ENCODE measurements around the gene CCSER1. TPM values are rescaled to one million over a fixed set of nuclear protein-coding genes. Genes with fewer than 3 reads are reported as not detected.
A peak's percentile ranks its signal among the peaks of the same experiment; 100 is the strongest.
"Not testable (repeated sequence)": the region's sequence is repeated elsewhere in the genome, so short reads cannot be mapped to it uniquely, and the experiment has no call there.

Gene CCSER1
- total and polyA plus RNA-seq, 4 donors = 3.5 to 66.1 (median 14.5) TPM

- not testable (repeated sequence) for H3K27me3 ChIP-seq (ENCODE audit: control insufficient read depth, insufficient read depth, low read length); H3K27ac ChIP-seq (ENCODE audit: low read depth, low read length); H3K36me3 ChIP-seq (ENCODE audit: control insufficient read depth, insufficient read depth, low read length); H3K4me3 ChIP-seq (ENCODE audit: low read depth, low read length); H3K4me1 ChIP-seq (ENCODE audit: control insufficient read depth, insufficient read depth, low read length); H3K9me3 ChIP-seq (ENCODE audit: control insufficient read depth, insufficient read depth, low read length); DNase-seq (ENCODE audit: low read depth in 4 of 6, low spot score in 6 of 6)
- 96% methylated on average over 7 of the region's 9 CpGs for WGBS (ENCODE audit: insufficient coverage)
Observed at GRCh38 chr4:91462566-91462965, 1335.4 kb downstream of the CCSER1 start.

- Histone ChIP-seq H3K36me3 (ENCODE audit: control insufficient read depth, insufficient read depth, low read length) (no peaks in the 10 kb centered on the region), H3K4me3 (ENCODE audit: low read depth, low read length) (no peak overlapping the region), H3K27ac (ENCODE audit: low read depth, low read length) (no peak overlapping the region), H3K9me3 (ENCODE audit: control insufficient read depth, insufficient read depth, low read length) (no peaks in the 10 kb centered on the region), H3K27me3 (ENCODE audit: control insufficient read depth, insufficient read depth, low read length) (no peaks in the 10 kb centered on the region), H3K4me1 (ENCODE audit: control insufficient read depth, insufficient read depth, low read length) (no peaks in the 10 kb centered on the region)
- no peak for DNase-seq (ENCODE audit: low read depth in 4 of 6, low spot score in 6 of 6)
- WGBS (ENCODE audit: insufficient coverage) = no CpG with 5 or more reads among the region's 2 CpGs
Observed at GRCh38 chr4:91470671-91471070, 1343.5 kb downstream of the CCSER1 start.

- DNase-seq (ENCODE audit: low read depth in 4 of 6, low spot score in 6 of 6) = peak in 1 of 6 donors; percentile 40
- H3K9me3 ChIP-seq (ENCODE audit: control insufficient read depth, insufficient read depth, low read length) = no peaks in the 10 kb centered on the region
- 70% methylated on average over 8 of the region's 8 CpGs for WGBS (ENCODE audit: insufficient coverage)
- H3K27me3 ChIP-seq (ENCODE audit: control insufficient read depth, insufficient read depth, low read length) = no peaks in the 10 kb centered on the region
- no peak overlapping the region for H3K27ac ChIP-seq (ENCODE audit: low read depth, low read length)
- H3K4me3 ChIP-seq (ENCODE audit: low read depth, low read length) = no peak overlapping the region
- H3K36me3 ChIP-seq (ENCODE audit: control insufficient read depth, insufficient read depth, low read length) = no peaks in the 10 kb centered on the region
- H3K4me1 ChIP-seq (ENCODE audit: control insufficient read depth, insufficient read depth, low read length) = no peaks in the 10 kb centered on the region
Observed at GRCh38 chr4:91471280-91471679, 1344.1 kb downstream of the CCSER1 start.

- Histone ChIP-seq H3K9me3 (ENCODE audit: control insufficient read depth, insufficient read depth, low read length) (no peaks in the 10 kb centered on the region), H3K4me3 (ENCODE audit: low read depth, low read length) (no peak overlapping the region), H3K36me3 (ENCODE audit: control insufficient read depth, insufficient read depth, low read length) (no peaks in the 10 kb centered on the region), H3K27ac (ENCODE audit: low read depth, low read length) (no peak overlapping the region), H3K4me1 (ENCODE audit: control insufficient read depth, insufficient read depth, low read length) (no peaks in the 10 kb centered on the region), H3K27me3 (ENCODE audit: control insufficient read depth, insufficient read depth, low read length) (no peaks in the 10 kb centered on the region)
- peak in 1 of 6 donors; percentile 30 for DNase-seq (ENCODE audit: low read depth in 4 of 6, low spot score in 6 of 6)
- WGBS (ENCODE audit: insufficient coverage) = no CpG with 5 or more reads among the region's 4 CpGs
Observed at GRCh38 chr4:91472046-91472445, 1344.9 kb downstream of the CCSER1 start.

GRCh38 chr4:91485415-91485814 lies 1358.2 kb downstream of the CCSER1 start:
- no peaks in the 10 kb centered on the region for H3K36me3 ChIP-seq (ENCODE audit: control insufficient read depth, insufficient read depth, low read length)
- DNase-seq (ENCODE audit: low read depth in 4 of 6, low spot score in 6 of 6) = no peak
- H3K9me3 ChIP-seq (ENCODE audit: control insufficient read depth, insufficient read depth, low read length) = no peaks in the 10 kb centered on the region
- no peak overlapping the region for H3K4me3 ChIP-seq (ENCODE audit: low read depth, low read length)
- H3K27ac ChIP-seq (ENCODE audit: low read depth, low read length) = no peak overlapping the region
- WGBS (ENCODE audit: insufficient coverage) = no CpG with 5 or more reads among the region's 1 CpG
- no peaks in the 10 kb centered on the region for H3K27me3 ChIP-seq (ENCODE audit: control insufficient read depth, insufficient read depth, low read length)
- no peaks in the 10 kb centered on the region for H3K4me1 ChIP-seq (ENCODE audit: control insufficient read depth, insufficient read depth, low read length)

GRCh38 chr4:91488946-91489345 lies 1361.8 kb downstream of the CCSER1 start:
- no CpG with 5 or more reads among the region's 2 CpGs for WGBS (ENCODE audit: insufficient coverage)

GRCh38 chr4:91497892-91498291 lies 1370.7 kb downstream of the CCSER1 start:
- no peak overlapping the region for H3K27ac ChIP-seq (ENCODE audit: low read depth, low read length)
- H3K27me3 ChIP-seq (ENCODE audit: control insufficient read depth, insufficient read depth, low read length) = no peaks in the 10 kb centered on the region
- no peak for DNase-seq (ENCODE audit: low read depth in 4 of 6, low spot score in 6 of 6)
- no peak overlapping the region for H3K4me3 ChIP-seq (ENCODE audit: low read depth, low read length)
- H3K36me3 ChIP-seq (ENCODE audit: control insufficient read depth, insufficient read depth, low read length) = no peaks in the 10 kb centered on the region
- no peaks in the 10 kb centered on the region for H3K4me1 ChIP-seq (ENCODE audit: control insufficient read depth, insufficient read depth, low read length)
- WGBS (ENCODE audit: insufficient coverage) = no CpG with 5 or more reads among the region's 4 CpGs
- H3K9me3 ChIP-seq (ENCODE audit: control insufficient read depth, insufficient read depth, low read length) = no peaks in the 10 kb centered on the region

More at GRCh38 chr4:91488946-91489345, 1361.8 kb downstream of the CCSER1 start:
- Histone ChIP-seq H3K36me3 (ENCODE audit: control insufficient read depth, insufficient read depth, low read length) (no peaks in the 10 kb centered on the region), H3K9me3 (ENCODE audit: control insufficient read depth, insufficient read depth, low read length) (no peaks in the 10 kb centered on the region), H3K27ac (ENCODE audit: low read depth, low read length) (no peak overlapping the region), H3K4me3 (ENCODE audit: low read depth, low read length) (no peak overlapping the region), H3K27me3 (ENCODE audit: control insufficient read depth, insufficient read depth, low read length) (no peaks in the 10 kb centered on the region), H3K4me1 (ENCODE audit: control insufficient read depth, insufficient read depth, low read length) (no peaks in the 10 kb centered on the region)
- DNase-seq (ENCODE audit: low read depth in 4 of 6, low spot score in 6 of 6) = no peak

GRCh38 chr4:91502365-91502764 lies 1375.2 kb downstream of the CCSER1 start:
- no peaks in the 10 kb centered on the region for H3K9me3 ChIP-seq (ENCODE audit: control insufficient read depth, insufficient read depth, low read length)
- H3K4me3 ChIP-seq (ENCODE audit: low read depth, low read length) = no peak overlapping the region
- H3K27ac ChIP-seq (ENCODE audit: low read depth, low read length) = no peak overlapping the region
- H3K4me1 ChIP-seq (ENCODE audit: control insufficient read depth, insufficient read depth, low read length) = no peaks in the 10 kb centered on the region
- no peaks in the 10 kb centered on the region for H3K36me3 ChIP-seq (ENCODE audit: control insufficient read depth, insufficient read depth, low read length)
- DNase-seq (ENCODE audit: low read depth in 4 of 6, low spot score in 6 of 6) = no peak
- H3K27me3 ChIP-seq (ENCODE audit: control insufficient read depth, insufficient read depth, low read length) = no peaks in the 10 kb centered on the region

GRCh38 chr4:91513326-91513725 lies 1386.1 kb downstream of the CCSER1 start:
- Histone ChIP-seq H3K9me3 (ENCODE audit: control insufficient read depth, insufficient read depth, low read length) (peaks cover 6% of the 10 kb centered on the region), H3K4me3 (ENCODE audit: low read depth, low read length) (no peak overlapping the region), H3K27ac (ENCODE audit: low read depth, low read length) (no peak overlapping the region), H3K36me3 (ENCODE audit: control insufficient read depth, insufficient read depth, low read length) (no peaks in the 10 kb centered on the region), H3K4me1 (ENCODE audit: control insufficient read depth, insufficient read depth, low read length) (no peaks in the 10 kb centered on the region), H3K27me3 (ENCODE audit: control insufficient read depth, insufficient read depth, low read length) (no peaks in the 10 kb centered on the region)
- DNase-seq (ENCODE audit: low read depth in 4 of 6, low spot score in 6 of 6) = peak in 1 of 6 donors; percentile 52

GRCh38 chr4:91519155-91519554 lies 1392.0 kb downstream of the CCSER1 start:
- H3K9me3 ChIP-seq (ENCODE audit: control insufficient read depth, insufficient read depth, low read length) = no peaks in the 10 kb centered on the region
- H3K36me3 ChIP-seq (ENCODE audit: control insufficient read depth, insufficient read depth, low read length) = no peaks in the 10 kb centered on the region
- H3K27me3 ChIP-seq (ENCODE audit: control insufficient read depth, insufficient read depth, low read length) = no peaks in the 10 kb centered on the region
- no peak for DNase-seq (ENCODE audit: low read depth in 4 of 6, low spot score in 6 of 6)
- H3K27ac ChIP-seq (ENCODE audit: low read depth, low read length) = no peak overlapping the region
- H3K4me1 ChIP-seq (ENCODE audit: control insufficient read depth, insufficient read depth, low read length) = no peaks in the 10 kb centered on the region
- no peak overlapping the region for H3K4me3 ChIP-seq (ENCODE audit: low read depth, low read length)
- WGBS (ENCODE audit: insufficient coverage) = 91% methylated on average over 6 of the region's 6 CpGs

Data from spinal cord (tissue), 10 donors.